Measurements from ENCODE around the gene C15orf40.

C15orf40 gene

DNA sequence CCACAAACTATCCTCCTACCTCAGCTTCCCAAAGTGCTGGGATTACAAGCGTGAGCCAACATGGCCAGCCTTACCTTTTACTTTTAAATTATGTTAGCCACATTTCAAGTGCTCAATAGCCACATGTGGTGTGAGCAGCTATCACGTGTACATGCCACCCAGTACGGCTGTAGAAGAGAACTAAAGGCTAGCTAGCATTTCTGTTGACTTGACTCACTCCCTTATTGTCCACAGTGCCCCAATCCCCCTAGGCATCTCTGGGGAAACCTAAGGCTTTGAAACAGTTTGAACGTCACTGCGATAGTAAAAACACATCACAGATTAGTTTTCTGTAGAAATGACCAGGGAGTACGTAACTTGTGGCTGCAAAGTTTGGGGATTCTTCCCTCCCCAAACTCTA is 12.0 kb downstream of the C15orf40 start:
- Histone ChIP-seq H3K27me3 (replicated peaks in 2 of 5; ENCODE audit: control insufficient read depth in 4 of 5, insufficient read depth in 5 of 5, low read length in 4 of 5) (no peaks in the 10 kb centered on the region), H3K27ac (ENCODE audit: insufficient read depth in 1 of 2, low read depth in 1 of 2, low read length in 2 of 2, poor library complexity in 1 of 2, severe bottlenecking in 2 of 2) (no peak overlapping the region), H3K36me3 (ENCODE audit: control insufficient read depth in 4 of 4, insufficient read depth in 4 of 4, low read length in 3 of 4) (peaks cover 0 to 3% (median 0%) of the 10 kb centered on the region in 4 experiments), H3K4me1 (ENCODE audit: control extremely low read depth in 1 of 4, control insufficient read depth in 4 of 4, insufficient read depth in 4 of 4, low read length in 3 of 4) (peaks cover 0 to 6% (median 2%) of the 10 kb centered on the region in 4 experiments), H3K9me3 (ENCODE audit: control extremely low read depth in 1 of 5, control insufficient read depth in 4 of 5, insufficient read depth in 2 of 5, low read depth in 1 of 5, low read length in 4 of 5) (no peaks in the 10 kb centered on the region), H3K4me3 (ENCODE audit: control insufficient read depth in 1 of 7, extremely low read depth in 1 of 7, insufficient read depth in 4 of 7, low read depth in 2 of 7, low read length in 6 of 7) (no peak overlapping the region)
- ChIA-PET POLR2A (interaction anchor here (0.5 to 1.2 kb wide), 2 partner anchors 150 to 862 kb away, joined by 4 read pairs; no protein-coding TSS in a partner anchor), CTCF (interaction anchor here (0.7 to 5.2 kb wide), 20 partner anchors 7 to 469 kb away, joined by 3 to 71 read pairs (median 4); partner anchors contain the start of genes C15orf40 and RAMAC)
- 89% methylated on average over 2 of the region's 6 CpGs for WGBS (ENCODE audit: insufficient coverage)
- DNase-seq, result no peak

DNA sequence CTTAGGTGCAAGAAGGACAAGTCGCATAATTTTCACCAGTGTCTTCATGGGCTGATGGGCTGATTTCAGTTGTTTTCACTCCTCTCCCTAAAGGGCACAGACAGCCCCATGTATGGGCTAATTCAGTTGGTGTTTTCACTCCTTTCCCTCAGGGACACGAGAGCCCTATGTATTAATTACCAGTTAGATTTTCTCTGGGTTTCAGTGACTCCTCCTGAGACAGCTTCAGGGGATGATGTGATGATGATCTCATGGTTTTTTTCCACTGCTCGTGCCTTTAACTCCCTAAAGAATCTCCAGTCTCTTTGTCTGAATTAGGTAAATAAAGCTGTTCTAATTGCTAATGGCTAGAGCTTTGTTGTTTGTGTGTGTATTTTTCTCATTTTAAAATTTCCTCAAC is 15.5 kb downstream of the C15orf40 start:
- no peak for DNase-seq

DNA sequence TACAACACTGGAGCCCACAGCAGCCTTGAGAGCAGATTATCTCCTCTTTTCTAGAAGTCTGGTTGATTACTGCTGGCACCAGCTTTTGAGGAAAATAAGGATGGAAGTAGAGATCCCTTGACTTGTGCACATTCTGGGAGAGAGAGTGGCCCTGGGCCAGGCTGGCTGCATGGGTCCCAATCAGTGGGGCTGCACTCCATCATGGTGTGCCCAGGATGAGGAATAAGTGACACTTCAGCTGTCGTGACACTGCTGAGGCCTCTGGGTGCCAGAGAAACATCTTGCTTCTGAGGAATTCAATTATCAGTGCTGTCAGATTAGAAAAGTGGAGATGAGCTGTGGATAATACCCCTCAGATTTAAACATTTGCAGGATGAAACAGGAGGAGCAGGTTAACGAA is 16.4 kb downstream of the C15orf40 start:
- no peak for DNase-seq
- Histone ChIP-seq H3K27me3 (replicated peaks in 2 of 5; ENCODE audit: control insufficient read depth in 4 of 5, insufficient read depth in 5 of 5, low read length in 4 of 5) (no peaks in the 10 kb centered on the region), H3K4me1 (ENCODE audit: control extremely low read depth in 1 of 4, control insufficient read depth in 4 of 4, insufficient read depth in 4 of 4, low read length in 3 of 4) (peaks cover 0 to 3% (median under 1%) of the 10 kb centered on the region in 4 experiments), H3K9me3 (ENCODE audit: control extremely low read depth in 1 of 5, control insufficient read depth in 4 of 5, insufficient read depth in 2 of 5, low read depth in 1 of 5, low read length in 4 of 5) (no peaks in the 10 kb centered on the region), H3K36me3 (ENCODE audit: control insufficient read depth in 4 of 4, insufficient read depth in 4 of 4, low read length in 3 of 4) (peaks cover 0 to 5% (median 2%) of the 10 kb centered on the region in 4 experiments), H3K27ac (ENCODE audit: insufficient read depth in 1 of 2, low read depth in 1 of 2, low read length in 2 of 2, poor library complexity in 1 of 2, severe bottlenecking in 2 of 2) (no peak overlapping the region), H3K4me3 (ENCODE audit: control insufficient read depth in 1 of 7, extremely low read depth in 1 of 7, insufficient read depth in 4 of 7, low read depth in 2 of 7, low read length in 6 of 7) (no peak overlapping the region)
- 100% methylated on average over 2 of the region's 2 CpGs for WGBS (ENCODE audit: insufficient coverage)
- ChIA-PET POLR2A (no interaction called here), CTCF (interaction anchor here (1.1 kb wide), 1 partner anchor 146 kb away, joined by 3 read pairs; no protein-coding TSS in a partner anchor)

More for the DNA sequence above, 15.5 kb downstream of the C15orf40 start:
- CTCF ChIA-PET, result interaction anchor here (1.0 to 1.1 kb wide), 2 partner anchors 24 to 147 kb away, joined by 3 read pairs; no protein-coding TSS in a partner anchor
- 100% methylated on average over 1 of the region's 3 CpGs for WGBS (ENCODE audit: insufficient coverage)
- no peak overlapping the region for H3K4me3 ChIP-seq (ENCODE audit: control insufficient read depth in 1 of 7, extremely low read depth in 1 of 7, insufficient read depth in 4 of 7, low read depth in 2 of 7, low read length in 6 of 7)
- H3K27me3 ChIP-seq (replicated peaks in 2 of 5; ENCODE audit: control insufficient read depth in 4 of 5, insufficient read depth in 5 of 5, low read length in 4 of 5), result no peaks in the 10 kb centered on the region
- H3K9me3 ChIP-seq (ENCODE audit: control extremely low read depth in 1 of 5, control insufficient read depth in 4 of 5, insufficient read depth in 2 of 5, low read depth in 1 of 5, low read length in 4 of 5), result no peaks in the 10 kb centered on the region
- H3K4me1 ChIP-seq (ENCODE audit: control extremely low read depth in 1 of 4, control insufficient read depth in 4 of 4, insufficient read depth in 4 of 4, low read length in 3 of 4), result peaks cover 0 to 6% (median 2%) of the 10 kb centered on the region in 4 experiments
- POLR2A ChIA-PET, result no interaction called here
- H3K27ac ChIP-seq (ENCODE audit: insufficient read depth in 1 of 2, low read depth in 1 of 2, low read length in 2 of 2, poor library complexity in 1 of 2, severe bottlenecking in 2 of 2), result no peak overlapping the region
- peaks cover 0 to 3% (median under 1%) of the 10 kb centered on the region in 4 experiments for H3K36me3 ChIP-seq (ENCODE audit: control insufficient read depth in 4 of 4, insufficient read depth in 4 of 4, low read length in 3 of 4)

DNA sequence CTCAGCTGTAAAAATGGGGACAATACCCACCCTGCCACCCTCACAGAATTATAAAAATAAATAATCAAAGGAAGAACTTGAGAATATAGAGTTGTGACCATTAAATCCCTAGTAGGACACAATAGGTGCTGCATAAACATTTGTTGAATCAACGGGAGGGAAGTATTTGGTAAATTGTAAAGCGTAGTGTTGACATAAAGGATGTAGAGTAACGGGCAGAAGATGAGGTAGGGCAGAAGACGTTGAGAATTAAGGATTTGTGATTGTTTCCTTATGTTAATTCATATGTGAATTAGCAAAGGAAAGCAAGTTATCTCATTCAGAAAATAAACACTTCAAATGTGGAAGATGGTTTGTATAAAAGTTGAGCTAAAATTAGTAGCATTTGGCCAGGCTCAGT is 18.3 kb downstream of the C15orf40 start:
- CTCF ChIA-PET, result interaction anchor here (0.6 to 1.6 kb wide), 5 partner anchors 17 to 175 kb away, joined by 3 to 7 read pairs (median 3); no protein-coding TSS in a partner anchor
- POLR2A ChIA-PET, result no interaction called here
- 100% methylated on average over 1 of the region's 4 CpGs for WGBS (ENCODE audit: insufficient coverage)

DNA sequence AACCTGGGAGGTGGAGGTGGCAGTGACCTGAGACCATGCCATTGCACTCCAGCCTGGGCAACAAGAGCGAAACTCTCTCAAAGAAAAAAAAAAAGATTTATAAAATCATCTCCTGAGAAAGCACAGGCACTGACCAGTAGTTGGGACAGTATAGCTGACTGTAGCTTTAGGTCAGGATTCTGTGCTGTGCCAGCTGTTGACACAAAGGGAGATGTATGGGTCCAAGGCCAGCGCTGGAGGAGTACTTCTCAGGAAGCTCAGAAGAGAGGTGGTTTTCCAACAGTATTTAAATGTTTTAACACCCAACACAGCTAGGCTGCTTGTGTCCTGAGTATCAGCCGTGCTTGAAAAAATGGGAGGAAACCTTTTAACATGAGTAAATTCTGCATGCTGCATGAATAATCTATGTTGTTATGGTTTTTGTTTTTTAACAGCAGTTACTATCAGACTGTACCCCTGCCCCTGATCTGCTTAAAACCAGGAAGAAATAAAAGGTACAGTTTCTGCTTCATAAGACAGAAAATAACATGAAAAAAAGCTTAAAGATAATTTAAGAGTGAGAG is 18.9 kb downstream of the C15orf40 start:
- peaks cover 6 to 14% (median 9%) of the 10 kb centered on the region in 4 experiments for H3K36me3 ChIP-seq (ENCODE audit: control insufficient read depth in 4 of 4, insufficient read depth in 4 of 4, low read length in 3 of 4)
- POLR2A ChIA-PET, result no interaction called here
- WGBS (ENCODE audit: insufficient coverage), result no CpG with 5 or more reads among the region's 3 CpGs

More for the DNA sequence above, 18.3 kb downstream of the C15orf40 start:
- Histone ChIP-seq H3K27me3 (replicated peaks in 2 of 5; ENCODE audit: control insufficient read depth in 4 of 5, insufficient read depth in 5 of 5, low read length in 4 of 5) (no peaks in the 10 kb centered on the region), H3K36me3 (ENCODE audit: control insufficient read depth in 4 of 4, insufficient read depth in 4 of 4, low read length in 3 of 4) (peaks cover 4 to 12% (median 9%) of the 10 kb centered on the region in 4 experiments), H3K4me3 (ENCODE audit: control insufficient read depth in 1 of 7, extremely low read depth in 1 of 7, insufficient read depth in 4 of 7, low read depth in 2 of 7, low read length in 6 of 7) (no peak overlapping the region), H3K9me3 (ENCODE audit: control extremely low read depth in 1 of 5, control insufficient read depth in 4 of 5, insufficient read depth in 2 of 5, low read depth in 1 of 5, low read length in 4 of 5) (no peaks in the 10 kb centered on the region), H3K4me1 (ENCODE audit: control extremely low read depth in 1 of 4, control insufficient read depth in 4 of 4, insufficient read depth in 4 of 4, low read length in 3 of 4) (no peaks in the 10 kb centered on the region), H3K27ac (ENCODE audit: insufficient read depth in 1 of 2, low read depth in 1 of 2, low read length in 2 of 2, poor library complexity in 1 of 2, severe bottlenecking in 2 of 2) (no peak overlapping the region)
- DNase-seq, result no peak

DNA sequence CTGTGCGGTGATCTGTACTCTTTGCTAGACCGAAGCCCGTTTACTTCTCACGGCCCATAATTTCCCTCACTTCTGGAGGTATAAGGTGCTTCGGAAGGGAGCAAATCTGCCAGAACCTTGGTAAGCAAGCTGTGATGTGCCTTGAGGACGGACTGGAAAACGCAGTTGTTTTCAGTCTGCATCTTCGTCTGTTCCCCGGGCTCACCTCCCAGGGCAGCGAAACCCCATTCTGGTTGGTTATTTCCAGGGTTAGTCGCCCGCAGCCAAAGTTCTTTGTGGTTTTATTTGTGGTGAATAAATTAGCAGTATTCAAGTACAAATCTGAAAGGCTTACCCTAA is 25.0 kb downstream of the C15orf40 start:
- 1% methylated on average over 8 of the region's 12 CpGs for WGBS (ENCODE audit: insufficient coverage)

More for the DNA sequence above, 18.9 kb downstream of the C15orf40 start:
- no peak for DNase-seq
- Histone ChIP-seq H3K27me3 (replicated peaks in 2 of 5; ENCODE audit: control insufficient read depth in 4 of 5, insufficient read depth in 5 of 5, low read length in 4 of 5) (no peaks in the 10 kb centered on the region), H3K9me3 (ENCODE audit: control extremely low read depth in 1 of 5, control insufficient read depth in 4 of 5, insufficient read depth in 2 of 5, low read depth in 1 of 5, low read length in 4 of 5) (no peaks in the 10 kb centered on the region), H3K4me1 (ENCODE audit: control extremely low read depth in 1 of 4, control insufficient read depth in 4 of 4, insufficient read depth in 4 of 4, low read length in 3 of 4) (peaks cover 0 to under 1% (median 0%) of the 10 kb centered on the region in 4 experiments), H3K4me3 (ENCODE audit: control insufficient read depth in 1 of 7, extremely low read depth in 1 of 7, insufficient read depth in 4 of 7, low read depth in 2 of 7, low read length in 6 of 7) (no peak overlapping the region), H3K27ac (ENCODE audit: insufficient read depth in 1 of 2, low read depth in 1 of 2, low read length in 2 of 2, poor library complexity in 1 of 2, severe bottlenecking in 2 of 2) (no peak overlapping the region)
- CTCF ChIA-PET, result interaction anchor here (1.1 to 1.6 kb wide), 3 partner anchors 8 to 174 kb away, joined by 3 to 7 read pairs (median 4); no protein-coding TSS in a partner anchor

More for the DNA sequence above, 25.0 kb downstream of the C15orf40 start:
- Histone ChIP-seq H3K4me3 (ENCODE audit: control insufficient read depth in 1 of 7, extremely low read depth in 1 of 7, insufficient read depth in 4 of 7, low read depth in 2 of 7, low read length in 6 of 7) (peak overlapping the region; percentile 76 to 98 (median 84)), H3K4me1 (ENCODE audit: control extremely low read depth in 1 of 4, control insufficient read depth in 4 of 4, insufficient read depth in 4 of 4, low read length in 3 of 4) (peaks cover 12 to 19% (median 16%) of the 10 kb centered on the region in 4 experiments), H3K36me3 (ENCODE audit: control insufficient read depth in 4 of 4, insufficient read depth in 4 of 4, low read length in 3 of 4) (peaks cover 6 to 11% (median 9%) of the 10 kb centered on the region in 4 experiments), H3K27ac (ENCODE audit: insufficient read depth in 1 of 2, low read depth in 1 of 2, low read length in 2 of 2, poor library complexity in 1 of 2, severe bottlenecking in 2 of 2) (peak overlapping the region; percentile 77 to 89), H3K27me3 (replicated peaks in 2 of 5; ENCODE audit: control insufficient read depth in 4 of 5, insufficient read depth in 5 of 5, low read length in 4 of 5) (no peaks in the 10 kb centered on the region), H3K9me3 (ENCODE audit: control extremely low read depth in 1 of 5, control insufficient read depth in 4 of 5, insufficient read depth in 2 of 5, low read depth in 1 of 5, low read length in 4 of 5) (no peaks in the 10 kb centered on the region)
- CTCF ChIA-PET, result interaction anchor here (0.7 to 4.5 kb wide), 4 partner anchors 14 to 236 kb away, joined by 3 to 27 read pairs (median 6); no protein-coding TSS in a partner anchor
- POLR2A ChIA-PET, result interaction anchor here (0.6 kb wide), 1 partner anchor 120 kb away, joined by 3 read pairs; no protein-coding TSS in a partner anchor
- DNase-seq, result peak; percentile 39 to 78 (median 70)

Data from common myeloid progenitor, CD34-positive (primary cell).